Panc1 (cell line): Measurements from ENCODE around the gene METRN.

Experiments
- CTCF ChIP-seq: fragments of 450-650 bp; IDR thresholded peaks from 2 replicates; pipeline ENCODE4 v1.5.1; 2017; ENCODE audit warnings: mild to moderate bottlenecking
- POLR2AphosphoS5 ChIP-seq: IDR thresholded peaks from 2 replicates; pipeline ENCODE4 v1.6.1; 2012; ENCODE audit warnings: mild to moderate bottlenecking, low read depth, low read length, moderate library complexity
- TF ChIP-seq, protein P1 (sequence below), 2 experiments: IDR thresholded peaks; 2 replicates each; pipeline ENCODE4 v1.6.1; 2011 to 2012; ENCODE audit warnings: low read depth in 2 of 2, control low read depth in 1 of 2, low read length in 1 of 2, mild to moderate bottlenecking in 1 of 2, moderate library complexity in 1 of 2; ENCODE audit not compliant: insufficient read depth in 1 of 2

- TF ChIP-seq, protein P1, sequence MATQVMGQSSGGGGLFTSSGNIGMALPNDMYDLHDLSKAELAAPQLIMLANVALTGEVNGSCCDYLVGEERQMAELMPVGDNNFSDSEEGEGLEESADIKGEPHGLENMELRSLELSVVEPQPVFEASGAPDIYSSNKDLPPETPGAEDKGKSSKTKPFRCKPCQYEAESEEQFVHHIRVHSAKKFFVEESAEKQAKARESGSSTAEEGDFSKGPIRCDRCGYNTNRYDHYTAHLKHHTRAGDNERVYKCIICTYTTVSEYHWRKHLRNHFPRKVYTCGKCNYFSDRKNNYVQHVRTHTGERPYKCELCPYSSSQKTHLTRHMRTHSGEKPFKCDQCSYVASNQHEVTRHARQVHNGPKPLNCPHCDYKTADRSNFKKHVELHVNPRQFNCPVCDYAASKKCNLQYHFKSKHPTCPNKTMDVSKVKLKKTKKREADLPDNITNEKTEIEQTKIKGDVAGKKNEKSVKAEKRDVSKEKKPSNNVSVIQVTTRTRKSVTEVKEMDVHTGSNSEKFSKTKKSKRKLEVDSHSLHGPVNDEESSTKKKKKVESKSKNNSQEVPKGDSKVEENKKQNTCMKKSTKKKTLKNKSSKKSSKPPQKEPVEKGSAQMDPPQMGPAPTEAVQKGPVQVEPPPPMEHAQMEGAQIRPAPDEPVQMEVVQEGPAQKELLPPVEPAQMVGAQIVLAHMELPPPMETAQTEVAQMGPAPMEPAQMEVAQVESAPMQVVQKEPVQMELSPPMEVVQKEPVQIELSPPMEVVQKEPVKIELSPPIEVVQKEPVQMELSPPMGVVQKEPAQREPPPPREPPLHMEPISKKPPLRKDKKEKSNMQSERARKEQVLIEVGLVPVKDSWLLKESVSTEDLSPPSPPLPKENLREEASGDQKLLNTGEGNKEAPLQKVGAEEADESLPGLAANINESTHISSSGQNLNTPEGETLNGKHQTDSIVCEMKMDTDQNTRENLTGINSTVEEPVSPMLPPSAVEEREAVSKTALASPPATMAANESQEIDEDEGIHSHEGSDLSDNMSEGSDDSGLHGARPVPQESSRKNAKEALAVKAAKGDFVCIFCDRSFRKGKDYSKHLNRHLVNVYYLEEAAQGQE (IDR thresholded peaks at IDR 0.05; ENCODE audit: insufficient read depth in 1 of 2, low read depth in 2 of 2, low read length in 1 of 2), result no peak
- TF ChIP-seq CTCF (no peak), POLR2AphosphoS5 (no peak; the same call in 1 of the 2 replicates)
Measured at GRCh38 chr16:724188-725040, 9.5 kb downstream of the METRN start.
